ENCODE measurements around the gene CACNG1. TPM values are rescaled to one million over a fixed set of nuclear protein-coding genes. Genes with fewer than 3 reads are reported as not detected.

The CACNG1 gene
- not detected in 2 replicates for total RNA-seq (2014; rRNA removed; shearing (Covaris generic))
- not detected in 2 replicates for total RNA-seq (2022)
- not detected for Bru-seq, nascent RNA
- BruChase-seq, experiment 1, labeled RNA remaining after a 6-hour chase: not detected
- not detected for BruChase-seq, experiment 2, labeled RNA remaining after a 2-hour chase
- long read RNA-seq: 0 reads

- Histone ChIP-seq H3K4me2 (ENCODE audit: low read length) (no peak within 1 kb of the TSS), H2AFZ (ENCODE audit: low read length) (no peak within 1 kb of the TSS), H3K36me3 (ENCODE audit: insufficient read depth, low read length) (no peaks in the 10 kb centered on the region), H3K9me3 (ENCODE audit: low read length) (peaks cover 13% of the 10 kb centered on the region; the same call in 1 of the 2 replicates), H4K20me1 (ENCODE audit: insufficient read depth, low read length) (no peaks in the 10 kb centered on the region), H3K4me3 (ENCODE audit: low read depth, low read length, poor library complexity, severe bottlenecking) (no peak within 1 kb of the TSS), H3K9me2 (ENCODE audit: insufficient read depth, low read length) (no peaks in the 10 kb centered on the region), H3K79me2 (ENCODE audit: insufficient read depth, low read depth, low read length) (no peaks in the 10 kb centered on the region), H3K4me1 (ENCODE audit: insufficient read depth, low read length, poor library complexity, severe bottlenecking) (no peaks in the 10 kb centered on the region), H3K27ac (ENCODE audit: low read depth, low read length, poor library complexity, severe bottlenecking) (no peak within 1 kb of the TSS)
- CTCF ChIA-PET (ENCODE audit: unreplicated experiment): no interaction called here
- POLR2A ChIA-PET: interaction anchor here (0.6 kb wide), 1 partner anchor 422 kb away, joined by 6 read pairs; no protein-coding TSS in a partner anchor
- no peak for DNase-seq (ENCODE audit: low spot score)
- no peak for TF ChIP-seq EZH2phosphoT487 (IDR thresholded peaks at IDR 0.05; ENCODE audit: borderline replicate concordance, low read depth, low read length)
- TF ChIP-seq CTCF (conservative IDR thresholded peaks at IDR 0.05; ENCODE audit: low read length): no peak
- BruUV-seq (replicated peaks): no TSS peak
- intact Hi-C loops (cut with micrococcal nuclease; ENCODE audit: unreplicated experiment): no loop called here
Observed at GRCh38 chr17:67044016-67044772, at the start of gene CACNG1. TSS of gene CACNG1 (plus strand) at chr17:67044554. CDS start at chr17:67044661, 107 bp downstream.

DNA sequence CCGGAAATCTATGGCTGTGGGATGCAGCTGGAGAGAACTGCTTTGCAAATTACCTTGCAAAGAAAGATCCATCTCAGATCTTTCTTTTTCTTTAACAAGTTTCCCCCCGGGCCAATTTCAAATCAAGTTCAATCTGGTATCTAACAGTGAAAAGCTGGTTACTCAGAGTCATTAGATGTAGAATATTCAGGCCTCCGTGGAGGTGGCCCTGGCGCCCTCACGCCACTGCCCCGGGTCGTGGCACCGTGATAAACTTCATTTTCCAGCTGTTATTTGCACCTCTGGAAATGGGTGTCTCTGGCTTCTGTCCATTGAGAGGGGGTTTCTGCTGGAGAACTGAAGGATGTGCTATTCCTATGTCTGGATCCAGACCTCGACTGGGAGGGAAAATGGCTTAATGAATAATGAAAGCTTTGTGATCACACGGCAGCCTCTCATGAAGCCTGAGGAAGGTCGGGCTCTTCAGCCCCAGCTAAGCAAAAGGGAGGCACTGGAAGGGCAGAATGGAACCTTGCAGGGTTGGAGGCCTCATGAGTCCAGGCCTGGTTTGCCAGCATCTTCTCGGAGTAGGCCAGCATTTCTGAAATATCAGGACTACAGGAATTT lies 49.3 kb upstream of the CACNG1 start:
- ChIA-PET POLR2A (no interaction called here), CTCF (ENCODE audit: unreplicated experiment) (no interaction called here)
- BruUV-seq (replicated peaks): no TSS peak
- Histone ChIP-seq H3K4me1 (ENCODE audit: insufficient read depth, low read length, poor library complexity, severe bottlenecking) (no peaks in the 10 kb centered on the region), H4K20me1 (ENCODE audit: insufficient read depth, low read length) (no peaks in the 10 kb centered on the region), H3K4me3 (ENCODE audit: low read depth, low read length, poor library complexity, severe bottlenecking) (no peak overlapping the region), H2AFZ (ENCODE audit: low read length) (no peak overlapping the region), H3K9me3 (ENCODE audit: low read length) (no peaks in the 10 kb centered on the region), H3K4me2 (ENCODE audit: low read length) (no peak overlapping the region), H3K79me2 (ENCODE audit: insufficient read depth, low read depth, low read length) (no peaks in the 10 kb centered on the region), H3K36me3 (ENCODE audit: insufficient read depth, low read length) (no peaks in the 10 kb centered on the region), H3K27ac (ENCODE audit: low read depth, low read length, poor library complexity, severe bottlenecking) (no peak overlapping the region), H3K9me2 (ENCODE audit: insufficient read depth, low read length) (no peaks in the 10 kb centered on the region)
- intact Hi-C loops (cut with micrococcal nuclease; ENCODE audit: unreplicated experiment): no loop called here
- DNase-seq (ENCODE audit: low spot score): no peak
- TF ChIP-seq EZH2phosphoT487 (IDR thresholded peaks at IDR 0.05; ENCODE audit: borderline replicate concordance, low read depth, low read length): no peak
- TF ChIP-seq CTCF (conservative IDR thresholded peaks at IDR 0.05; ENCODE audit: low read length): no peak

GRCh38 chr17:66995944-66996343 lies 48.4 kb upstream of the CACNG1 start:
- intact Hi-C loops (cut with micrococcal nuclease; ENCODE audit: unreplicated experiment): no loop called here
- POLR2A ChIA-PET: no interaction called here

More at GRCh38 chr17:66995944-66996343, 48.4 kb upstream of the CACNG1 start:
- H3K4me1 ChIP-seq (ENCODE audit: insufficient read depth, low read length, poor library complexity, severe bottlenecking): no peaks in the 10 kb centered on the region
- no peaks in the 10 kb centered on the region for H3K9me2 ChIP-seq (ENCODE audit: insufficient read depth, low read length)
- CTCF ChIA-PET (ENCODE audit: unreplicated experiment): no interaction called here
- H3K9me3 ChIP-seq (ENCODE audit: low read length): no peaks in the 10 kb centered on the region
- H4K20me1 ChIP-seq (ENCODE audit: insufficient read depth, low read length): no peaks in the 10 kb centered on the region
- no peak overlapping the region for H3K4me2 ChIP-seq (ENCODE audit: low read length)
- BruUV-seq (replicated peaks): no TSS peak
- no peaks in the 10 kb centered on the region for H3K79me2 ChIP-seq (ENCODE audit: insufficient read depth, low read depth, low read length)
- H3K27ac ChIP-seq (ENCODE audit: low read depth, low read length, poor library complexity, severe bottlenecking): no peak overlapping the region
- H2AFZ ChIP-seq (ENCODE audit: low read length): no peak overlapping the region
- no peak overlapping the region for H3K4me3 ChIP-seq (ENCODE audit: low read depth, low read length, poor library complexity, severe bottlenecking)
- TF ChIP-seq EZH2phosphoT487 (IDR thresholded peaks at IDR 0.05; ENCODE audit: borderline replicate concordance, low read depth, low read length) (no peak), CTCF (conservative IDR thresholded peaks at IDR 0.05; ENCODE audit: low read length) (no peak)
- no peaks in the 10 kb centered on the region for H3K36me3 ChIP-seq (ENCODE audit: insufficient read depth, low read length)
- DNase-seq (ENCODE audit: low spot score): no peak

Measured in OCI-LY7 (cell line).